Activated CD8-positive, alpha-beta memory T cell treated with anti-CD3 and anti-CD28 coated beads, Interleukin-2, amount 50 U/mL, for 1 hour (primary cell): ENCODE measurements around the gene DNAJA3.
A peak's percentile ranks its signal among the peaks of the same experiment; 100 is the strongest.

ENCODE experiments used
- DNase-seq: peaks from one replicate; pipeline ENCODE4 v3.0.0-alpha.2; 2020; ENCODE audit errors: extremely low read depth

Gene DNAJA3

DNA sequence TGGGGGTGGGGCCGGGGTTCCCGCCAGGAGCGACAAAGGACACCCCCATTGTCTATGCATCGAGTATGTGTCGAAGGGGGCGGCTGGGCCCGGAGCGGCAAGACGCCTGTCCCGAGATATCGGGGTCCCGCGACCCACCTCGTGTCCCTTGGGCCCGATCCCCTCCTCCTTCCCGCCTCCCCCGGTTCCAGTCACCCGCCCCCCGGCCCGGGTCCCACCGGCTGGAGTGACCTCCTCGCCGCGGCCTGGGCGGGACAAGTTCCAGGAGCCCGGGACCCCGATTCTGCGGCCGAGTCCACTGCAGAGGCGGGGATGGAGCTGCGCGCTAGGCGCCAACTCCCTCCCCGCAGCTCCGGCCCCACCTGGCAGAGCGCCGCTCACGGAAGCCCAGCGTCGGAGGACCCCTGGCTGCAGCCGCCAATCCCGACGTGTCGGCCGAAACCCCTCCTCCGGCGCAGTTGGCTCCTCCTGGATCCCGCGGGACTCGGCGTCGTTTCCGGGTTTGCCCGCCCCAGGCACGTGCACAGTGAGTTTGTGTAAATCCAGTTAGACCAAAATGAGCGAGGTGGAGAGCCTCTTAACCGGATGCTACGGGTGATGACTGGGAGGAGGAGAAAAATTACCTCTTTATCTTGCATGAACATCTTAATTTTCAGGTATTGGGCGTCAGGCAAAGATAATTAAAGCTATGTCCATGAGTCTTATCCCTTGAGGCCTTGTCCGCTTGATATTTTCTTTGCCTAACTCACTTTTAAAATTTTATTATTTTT, 48.7 kb downstream of the DNAJA3 start, which contains the start of gene NMRAL1:
Gene NMRAL1, minus strand, starts transcription at position 434 of the 770 bp plus-strand sequence. CDS start 493 bp downstream, outside the sequence.
- peak; percentile 57 for DNase-seq

DNA sequence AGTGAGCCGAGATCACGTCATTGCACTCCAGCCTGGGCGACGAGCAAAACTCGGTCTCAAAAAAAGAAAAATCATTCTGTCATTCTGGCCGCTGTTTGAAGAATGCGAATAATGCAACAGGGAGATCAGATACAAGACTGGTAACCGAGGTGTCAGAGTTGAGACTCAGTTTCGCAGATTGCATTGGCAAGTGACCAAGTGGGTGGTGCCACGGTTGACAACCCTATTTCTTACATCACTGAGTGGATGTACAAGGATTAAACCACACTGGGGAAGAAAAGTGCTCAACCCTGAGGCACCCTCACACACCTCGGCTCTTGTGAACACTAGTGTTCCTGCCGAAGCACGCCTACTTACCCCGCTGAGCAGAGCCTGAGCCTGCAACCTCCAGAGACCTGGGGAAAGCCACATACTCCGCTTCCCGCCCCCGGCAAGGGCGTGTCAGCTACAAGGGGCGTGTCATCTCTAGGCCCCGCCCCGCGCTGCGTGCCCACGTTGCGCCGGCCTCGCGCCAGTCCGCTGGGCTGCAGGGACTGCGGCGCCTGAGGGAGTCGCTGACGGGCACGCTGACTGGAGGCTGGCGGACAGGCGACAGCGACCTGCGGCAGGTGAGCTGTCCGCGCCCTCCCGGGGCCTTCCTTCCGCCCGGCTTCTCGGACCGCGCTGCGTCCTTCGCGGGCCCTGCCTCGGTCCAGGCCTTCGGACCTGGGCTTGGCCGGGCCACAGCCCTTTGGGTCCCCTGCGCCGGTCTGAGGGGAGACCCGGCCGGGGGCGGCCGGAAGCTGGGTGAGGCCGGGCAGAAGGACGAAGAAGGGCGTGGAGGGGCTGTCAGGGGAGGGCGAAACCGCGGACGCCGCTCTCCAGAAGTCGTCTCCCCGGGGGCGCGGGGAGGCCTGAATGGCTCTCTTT, 50.5 kb downstream of the DNAJA3 start, which contains the start of gene HMOX2:
Gene HMOX2, plus strand, starts transcription at position 519 of the 909 bp plus-strand sequence. CDS start 29,127 bp downstream, outside the sequence.
- peak; percentile 66 for DNase-seq

DNA sequence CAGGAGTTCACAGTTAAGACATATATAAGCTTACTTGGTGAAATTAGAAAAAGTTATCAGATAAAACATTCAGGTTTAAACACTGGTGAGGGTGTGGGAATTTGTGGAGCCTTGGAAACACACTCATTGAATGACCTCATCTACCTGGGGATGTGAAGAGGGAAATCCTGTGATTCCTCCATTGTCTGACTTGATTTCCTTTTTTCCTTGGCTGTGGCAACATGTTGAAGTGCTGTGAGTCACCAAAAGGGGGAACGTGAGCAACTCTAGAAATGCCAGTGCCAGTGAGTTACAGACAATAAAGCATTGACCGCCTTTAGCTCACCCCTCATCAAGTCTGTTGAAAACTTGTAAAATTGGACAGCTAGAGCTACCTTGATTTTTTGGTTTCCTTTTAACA, 52.3 kb downstream of the DNAJA3 start:
- DNase-seq: no peak

DNA sequence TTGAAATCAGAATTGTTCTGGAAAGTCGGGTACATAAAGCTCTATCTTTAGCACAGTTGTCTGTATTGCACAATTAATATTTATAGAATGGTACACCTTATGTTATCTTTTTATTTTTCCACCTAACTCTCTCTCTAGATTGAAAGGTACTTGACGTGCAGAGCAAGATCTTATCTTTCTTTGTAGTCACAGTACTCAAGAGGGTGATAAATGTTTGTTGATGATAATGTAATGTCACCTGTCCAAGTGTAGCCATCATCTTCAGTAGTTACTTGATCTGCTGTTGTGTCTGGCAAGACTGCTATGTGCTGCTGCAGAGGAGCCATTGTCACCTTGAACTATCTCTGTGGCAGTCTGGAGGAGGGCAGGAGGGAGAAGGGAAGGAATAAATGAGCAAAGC, 55.9 kb downstream of the DNAJA3 start:
- DNase-seq: no peak

DNA sequence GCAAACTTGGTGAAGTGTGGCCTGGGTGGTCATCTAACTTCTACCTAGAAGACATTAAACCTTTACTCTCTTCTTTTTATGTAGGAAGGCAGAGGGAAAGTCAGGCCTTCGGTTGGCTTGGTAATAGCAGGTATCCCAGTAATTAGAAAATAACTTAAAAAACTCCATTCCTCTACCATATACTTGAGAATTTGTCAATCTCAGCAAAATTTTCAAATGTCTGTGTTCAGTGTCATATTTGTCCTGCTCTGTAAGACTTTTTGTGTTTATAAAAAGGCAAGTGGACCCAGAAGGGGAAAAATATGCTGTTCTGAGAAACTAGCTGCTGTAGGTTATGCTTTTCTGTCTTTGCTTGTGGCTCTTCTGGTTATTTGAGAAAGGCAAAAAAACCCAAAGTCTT, 56.3 kb downstream of the DNAJA3 start:
- no peak for DNase-seq

DNA sequence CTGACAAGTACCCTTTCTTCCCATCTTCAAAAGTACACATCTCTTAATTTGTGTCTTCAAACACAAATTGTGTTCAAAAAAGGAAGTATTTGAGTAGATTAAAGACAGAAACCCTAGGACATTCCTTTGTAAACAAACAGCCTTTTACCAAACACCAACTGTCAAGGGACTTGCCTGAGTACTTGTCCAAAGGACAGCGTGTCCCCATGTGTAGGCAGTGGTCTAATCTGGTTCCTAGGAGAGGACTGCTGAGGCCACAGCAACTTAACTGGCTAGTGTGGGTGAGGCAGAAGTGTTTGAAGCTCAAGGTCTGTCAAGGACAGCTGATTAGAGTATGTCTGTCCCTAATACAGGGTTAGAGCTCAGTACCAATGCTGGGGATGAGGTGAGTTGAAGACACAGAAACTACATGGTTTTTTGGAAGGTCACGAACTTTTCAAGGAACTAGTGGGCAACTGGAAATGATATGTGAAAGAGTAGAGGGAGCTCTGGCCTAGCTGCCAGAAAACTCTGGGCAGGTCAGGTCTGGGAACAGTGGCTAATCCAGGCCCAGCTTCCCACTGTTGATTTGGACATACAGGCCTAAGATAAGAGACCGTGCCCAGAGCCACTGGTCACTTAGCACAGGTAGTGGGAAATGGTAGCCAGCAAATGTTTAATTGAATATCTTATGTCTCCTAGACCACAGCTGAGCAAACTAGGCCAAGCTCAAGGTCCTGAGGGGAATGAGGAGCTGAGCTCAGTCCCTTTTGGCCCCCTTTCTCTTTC, 60.6 kb downstream of the DNAJA3 start:
- no peak for DNase-seq

DNA sequence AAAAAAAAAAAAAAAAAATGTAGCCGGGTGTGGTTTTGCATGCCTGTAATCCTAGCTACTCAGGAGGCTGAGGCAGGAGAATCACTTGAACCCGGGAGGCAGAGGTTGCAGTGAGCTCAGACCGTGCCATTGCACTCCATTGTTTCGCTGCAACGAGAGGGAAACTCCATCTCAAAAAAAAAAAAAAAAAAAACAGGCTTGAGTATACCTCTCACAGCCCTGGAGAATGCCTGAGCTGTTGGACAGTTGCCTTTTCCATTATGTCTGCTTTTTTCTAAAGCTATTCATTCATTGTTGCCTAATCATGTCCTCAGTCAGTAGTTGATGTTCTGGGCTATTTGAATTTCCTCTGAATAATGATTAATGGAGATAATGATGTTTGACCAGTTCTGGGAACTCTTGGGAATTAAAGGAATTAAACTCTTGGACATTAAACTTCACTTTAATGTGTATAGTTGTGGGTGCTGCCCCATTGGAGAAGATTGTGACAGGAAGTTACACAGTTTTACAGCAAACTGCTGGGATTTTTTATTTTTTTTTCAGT, 62.4 kb downstream of the DNAJA3 start:
- no peak for DNase-seq

DNA sequence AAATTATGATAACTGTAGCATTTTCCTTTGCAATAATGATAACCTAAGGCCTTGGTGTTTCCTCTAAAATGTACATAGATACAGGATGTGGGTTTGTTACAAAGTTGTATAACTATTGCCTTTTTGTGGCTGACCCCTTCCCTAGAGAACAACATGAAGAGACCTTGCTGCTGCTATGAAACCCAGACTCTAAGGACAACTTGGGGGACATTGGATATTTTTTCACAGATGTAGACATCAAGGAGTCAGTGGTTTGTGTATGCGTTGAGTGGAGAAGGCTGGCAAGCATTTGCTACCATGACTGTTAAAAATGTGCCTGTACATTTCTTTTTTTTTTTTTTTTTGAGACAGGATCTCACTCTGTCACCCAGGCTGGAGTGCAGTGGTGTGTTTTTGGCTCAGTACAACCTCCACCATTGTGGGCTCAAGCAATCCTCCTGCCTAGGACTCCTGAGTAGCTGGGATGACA, 62.9 kb downstream of the DNAJA3 start:
- DNase-seq: no peak

DNA sequence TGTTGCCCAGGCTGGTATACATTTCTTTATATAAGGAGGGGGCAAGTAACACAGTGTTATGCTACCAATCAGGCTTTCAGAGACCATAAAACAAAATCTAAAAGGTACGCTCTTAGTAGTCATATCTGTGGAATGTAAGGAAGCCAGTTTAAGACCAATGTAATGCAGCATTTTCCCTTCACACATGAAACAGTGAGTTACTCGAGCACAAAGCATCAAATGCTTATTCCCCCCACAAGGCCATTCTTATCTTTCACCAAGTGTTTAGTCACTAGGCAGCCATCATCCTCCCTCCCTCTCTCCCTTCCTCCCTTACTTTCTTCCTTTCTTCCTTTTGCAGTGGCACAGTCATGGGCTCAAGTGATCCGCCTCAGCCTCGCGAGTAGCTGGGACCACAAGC, 63.4 kb downstream of the DNAJA3 start:
- no peak for DNase-seq

DNA sequence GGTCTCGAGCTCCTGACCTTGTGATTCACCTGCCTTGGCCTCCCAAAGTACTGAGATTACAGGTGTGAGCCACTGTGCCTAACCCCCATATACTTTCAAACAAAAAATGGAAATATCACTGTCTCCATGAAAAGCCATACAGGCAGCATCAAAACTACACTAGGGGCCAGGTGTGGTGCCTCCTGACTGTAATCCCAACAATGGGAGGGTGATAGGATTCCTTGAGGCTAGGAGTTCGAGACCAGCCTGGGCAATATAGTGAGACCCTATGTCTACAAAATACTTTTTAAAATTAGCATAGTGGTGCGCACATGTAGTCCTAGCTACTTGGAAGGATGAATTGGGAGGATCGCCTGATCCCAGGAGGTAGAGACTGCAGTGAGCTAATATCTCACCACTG, 66.2 kb downstream of the DNAJA3 start:
- no peak for DNase-seq

DNA sequence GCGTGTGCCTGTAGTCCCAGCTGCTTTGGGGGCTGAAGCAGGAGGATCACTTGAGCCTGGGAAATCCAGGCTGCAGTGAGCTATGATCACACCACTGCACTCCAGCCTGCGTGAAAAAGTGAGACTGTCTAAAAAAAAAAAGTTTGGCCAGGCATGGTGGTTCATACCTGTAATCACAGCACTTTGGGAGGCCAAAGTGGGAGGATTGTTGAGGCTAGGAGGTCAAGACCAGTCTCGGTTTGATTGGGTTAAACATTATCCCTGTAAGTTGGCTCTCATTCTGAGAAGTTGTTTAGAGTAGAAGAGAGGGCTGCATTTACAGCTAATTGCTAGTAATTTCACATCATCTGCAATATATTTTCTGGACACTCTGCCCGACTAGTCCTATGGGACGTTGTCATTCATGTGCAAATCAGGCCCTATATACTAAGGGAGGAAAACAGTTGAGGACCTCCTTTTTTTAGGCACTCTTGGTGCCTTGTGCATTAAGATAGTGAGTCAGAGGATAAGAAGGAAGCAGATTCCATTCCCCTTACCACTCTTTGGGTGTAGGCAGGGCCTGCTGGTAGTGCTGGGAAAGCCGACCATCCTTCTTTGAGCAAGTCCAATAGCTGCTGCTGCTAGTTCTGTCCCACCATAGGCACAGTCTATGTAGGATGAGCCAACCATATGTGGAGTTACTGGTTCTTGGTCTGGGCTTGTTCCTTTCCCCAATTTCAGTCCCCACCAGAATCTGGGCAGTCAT, 69.2 kb downstream of the DNAJA3 start:
- no peak for DNase-seq

DNA sequence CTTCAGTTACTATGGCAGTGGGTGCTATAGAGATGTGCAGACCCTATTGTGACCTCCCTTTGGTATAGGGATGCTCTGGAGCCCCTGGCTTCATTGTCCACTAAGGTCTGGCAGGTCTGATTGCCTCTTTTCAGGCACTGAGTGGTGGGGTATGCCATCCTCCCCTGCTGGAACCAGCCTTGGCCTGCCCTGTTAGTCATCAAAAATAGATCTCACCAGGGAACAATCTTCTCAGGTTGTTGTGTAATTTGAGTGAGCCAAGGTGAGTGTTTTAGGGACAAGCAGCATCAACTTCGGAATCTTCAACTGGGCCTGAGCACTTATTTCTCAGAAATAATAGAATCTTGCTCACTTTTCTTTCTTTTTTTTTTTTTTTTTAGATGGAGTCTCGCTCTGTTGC, 70.1 kb downstream of the DNAJA3 start:
- no peak for DNase-seq

DNA sequence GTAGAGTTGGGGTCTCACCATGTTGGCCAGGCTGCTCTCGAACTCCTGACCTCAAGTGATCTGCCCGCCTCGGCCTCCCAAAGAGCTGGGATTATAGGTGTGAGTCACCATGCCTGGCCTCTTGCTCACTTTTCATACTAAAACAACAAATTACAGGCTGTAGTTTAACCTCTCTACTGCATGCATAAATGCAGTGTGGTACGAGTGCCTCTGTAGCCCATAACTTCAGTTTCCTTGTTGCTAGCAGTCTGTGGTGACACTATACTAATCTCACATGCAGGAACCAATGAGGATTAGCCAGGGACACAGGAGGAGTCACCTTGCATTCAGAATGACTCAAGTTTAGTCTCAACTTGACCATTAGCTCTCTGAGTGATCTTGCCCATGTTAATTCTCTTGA, 70.6 kb downstream of the DNAJA3 start:
- DNase-seq: no peak

DNA sequence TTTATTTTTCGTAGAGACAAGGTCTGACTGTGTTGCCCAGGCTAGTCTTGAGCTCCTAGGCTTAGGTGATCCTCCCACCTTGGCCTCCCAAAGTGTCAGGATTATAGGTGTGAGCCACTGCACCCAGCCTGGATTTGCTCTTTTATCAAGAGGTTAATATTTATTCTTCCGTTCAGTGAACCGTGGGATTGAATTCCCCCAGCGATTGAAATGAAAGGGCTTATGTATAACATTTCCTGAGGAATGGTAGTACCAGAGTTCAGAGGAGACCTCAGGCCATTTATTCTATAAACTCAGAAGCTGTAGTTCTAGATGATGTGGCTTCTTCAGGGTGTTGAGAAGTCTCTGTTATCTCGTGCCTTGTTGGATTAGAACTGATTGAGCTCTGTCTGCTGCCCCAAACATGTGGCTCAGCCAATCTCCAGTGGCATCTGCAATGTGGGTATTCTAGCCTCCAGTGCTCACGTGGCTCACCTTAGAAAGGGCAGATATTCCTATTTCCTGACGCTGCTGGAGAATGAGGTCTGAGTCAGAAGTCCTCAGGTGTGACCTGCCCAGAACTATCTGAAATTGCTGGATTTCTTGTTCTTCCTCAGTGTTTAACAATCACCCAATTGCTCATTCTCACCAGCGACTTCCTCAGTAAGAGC, 73.0 kb downstream of the DNAJA3 start:
- no peak for DNase-seq

DNA sequence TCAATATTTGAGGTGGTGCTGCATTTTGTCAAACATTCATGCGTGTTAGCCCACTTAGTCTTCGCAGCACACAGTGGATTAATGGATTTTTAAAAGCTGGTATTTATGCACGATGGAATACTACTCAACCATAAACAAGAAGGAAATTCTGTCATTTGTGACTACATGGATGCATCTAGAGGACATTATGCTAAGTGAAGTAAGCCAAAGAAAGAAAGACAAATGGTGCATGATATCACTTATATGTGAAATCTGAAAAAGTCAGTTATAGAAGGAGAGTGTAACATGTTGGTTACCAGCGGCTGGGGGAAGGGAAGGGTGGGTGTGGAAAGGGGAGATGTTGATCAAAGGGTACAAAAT, 73.5 kb downstream of the DNAJA3 start:
- no peak for DNase-seq

DNA sequence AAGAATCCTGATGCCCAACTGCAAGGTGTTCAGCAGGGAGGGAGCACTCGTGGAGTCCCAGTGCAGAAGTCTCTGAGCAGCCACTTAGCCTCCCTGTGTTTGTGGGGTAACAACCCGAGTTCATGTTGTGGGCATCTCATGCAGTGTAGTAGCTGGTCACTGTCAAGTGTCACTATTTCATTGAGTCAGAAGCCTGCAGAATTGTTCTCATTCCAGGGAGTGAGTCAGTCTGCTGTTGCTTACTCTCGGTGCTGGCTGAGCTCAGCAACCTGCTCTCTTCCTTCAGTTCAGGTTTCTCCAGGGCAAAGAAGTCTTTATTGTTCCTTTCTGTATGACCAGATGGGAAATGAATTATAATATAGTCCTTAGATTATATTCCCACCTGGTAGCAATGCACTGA, 74.6 kb downstream of the DNAJA3 start:
- DNase-seq: no peak

DNA sequence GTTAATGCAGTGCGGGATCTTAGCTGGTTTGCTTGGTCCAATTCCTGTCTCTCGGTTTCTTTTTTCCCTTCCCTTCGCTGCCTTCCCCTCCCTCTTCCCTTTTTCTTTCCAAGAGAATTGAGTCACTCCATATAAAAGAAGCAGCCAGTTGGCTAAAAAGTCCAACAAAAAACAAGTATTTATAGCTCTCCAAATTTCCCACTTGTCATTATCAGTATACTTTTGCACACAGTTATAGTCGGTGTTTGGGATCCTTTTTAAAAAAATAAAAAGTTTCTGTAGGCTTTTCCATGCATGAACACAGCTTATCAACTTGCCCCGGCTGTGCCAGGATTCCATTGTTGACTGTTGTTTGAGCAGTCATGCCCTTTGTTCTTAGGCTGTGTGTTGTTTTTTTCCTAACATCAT, 75.4 kb downstream of the DNAJA3 start:
- DNase-seq: no peak

DNA sequence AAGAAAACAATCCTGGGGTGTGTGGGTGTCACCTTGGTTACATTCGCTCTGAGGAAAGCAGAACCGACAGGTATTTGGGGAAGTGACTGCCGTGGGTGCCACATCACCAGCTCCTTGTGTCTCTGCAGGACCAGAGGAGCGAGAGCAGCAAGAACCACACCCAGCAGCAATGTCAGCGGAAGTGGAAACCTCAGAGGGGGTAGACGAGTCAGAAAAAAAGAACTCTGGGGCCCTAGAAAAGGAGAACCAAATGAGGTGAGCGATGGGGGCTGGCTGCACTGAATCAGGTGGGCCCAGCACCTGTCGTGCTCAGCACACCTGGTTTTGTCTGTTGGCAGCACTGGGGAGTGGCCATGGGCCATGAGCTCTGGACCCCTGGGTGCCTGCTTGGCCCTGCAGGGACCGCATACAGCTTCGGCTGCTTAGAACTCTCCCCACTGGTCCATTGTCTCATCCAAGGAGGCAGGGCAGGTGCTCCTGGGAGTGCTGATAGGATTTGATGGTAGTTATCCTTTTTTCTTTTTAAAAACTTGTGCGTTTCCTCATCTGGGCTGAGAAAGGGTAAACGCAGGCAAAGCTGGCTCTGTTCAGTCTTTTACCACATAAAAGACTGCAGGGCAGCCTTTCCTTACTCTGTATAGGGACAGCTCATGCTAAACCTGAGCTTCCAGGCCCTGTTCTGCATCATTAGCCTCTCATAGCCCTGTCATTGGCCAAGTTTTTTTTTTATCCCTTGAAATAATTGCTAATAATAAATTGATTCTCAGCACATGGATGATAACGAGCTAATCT, 79.9 kb downstream of the DNAJA3 start:
- DNase-seq: peak; percentile 81
